ENCODE data around the gene ASB3.
"Not testable (repeated sequence)": the region's sequence is repeated elsewhere in the genome, so short reads cannot be mapped to it uniquely, and the experiment has no call there.

DNA sequence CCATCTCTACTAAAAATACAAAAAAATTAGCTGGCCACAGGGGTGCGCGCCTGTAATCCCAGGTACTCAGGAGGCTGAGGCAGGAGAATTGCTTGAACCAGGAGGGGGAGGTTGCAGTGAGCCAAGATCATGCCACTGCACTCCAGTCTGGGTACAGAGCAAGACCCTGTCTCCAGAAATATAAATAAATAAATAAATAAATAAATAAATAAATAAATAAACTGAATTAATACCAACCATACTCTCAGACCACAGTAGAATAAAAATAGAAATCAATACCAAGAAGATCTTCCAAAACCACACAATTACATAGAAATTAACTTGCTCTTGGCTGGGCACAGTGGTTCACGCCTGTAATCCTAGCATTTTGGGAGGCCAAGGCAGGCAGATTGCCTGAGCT is 65.8 kb downstream of the ASB3 start:
- not testable (repeated sequence) for TF ChIP-seq YY1 (IDR thresholded peaks at IDR 0.05)
- TF ChIP-seq, protein P1, sequence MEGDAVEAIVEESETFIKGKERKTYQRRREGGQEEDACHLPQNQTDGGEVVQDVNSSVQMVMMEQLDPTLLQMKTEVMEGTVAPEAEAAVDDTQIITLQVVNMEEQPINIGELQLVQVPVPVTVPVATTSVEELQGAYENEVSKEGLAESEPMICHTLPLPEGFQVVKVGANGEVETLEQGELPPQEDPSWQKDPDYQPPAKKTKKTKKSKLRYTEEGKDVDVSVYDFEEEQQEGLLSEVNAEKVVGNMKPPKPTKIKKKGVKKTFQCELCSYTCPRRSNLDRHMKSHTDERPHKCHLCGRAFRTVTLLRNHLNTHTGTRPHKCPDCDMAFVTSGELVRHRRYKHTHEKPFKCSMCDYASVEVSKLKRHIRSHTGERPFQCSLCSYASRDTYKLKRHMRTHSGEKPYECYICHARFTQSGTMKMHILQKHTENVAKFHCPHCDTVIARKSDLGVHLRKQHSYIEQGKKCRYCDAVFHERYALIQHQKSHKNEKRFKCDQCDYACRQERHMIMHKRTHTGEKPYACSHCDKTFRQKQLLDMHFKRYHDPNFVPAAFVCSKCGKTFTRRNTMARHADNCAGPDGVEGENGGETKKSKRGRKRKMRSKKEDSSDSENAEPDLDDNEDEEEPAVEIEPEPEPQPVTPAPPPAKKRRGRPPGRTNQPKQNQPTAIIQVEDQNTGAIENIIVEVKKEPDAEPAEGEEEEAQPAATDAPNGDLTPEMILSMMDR (IDR thresholded peaks at IDR 0.05; ENCODE audit: low read depth, low read length, missing input control), result not testable (repeated sequence)
